Colonic mucosa (tissue), 4 donors: ENCODE data around the gene MYO5C. TPM values are rescaled to one million over a fixed set of nuclear protein-coding genes. Genes with fewer than 3 reads are reported as not detected.
"Not testable (repeated sequence)": the region's sequence is repeated elsewhere in the genome, so short reads cannot be mapped to it uniquely, and the experiment has no call there.

Experiments used
- DNase-seq: peaks from one replicate; pipeline ENCODE4 v3.0.0-alpha.2; 2020
- H3K27ac ChIP-seq: fragments of 200-600 bp; one replicate; pipeline ENCODE4 v1.8.0; 2021
- H3K27me3 ChIP-seq: fragments of 200-600 bp; one replicate; pipeline ENCODE4 v1.8.0; 2021
- H3K36me3 ChIP-seq: fragments of 200-600 bp; one replicate; pipeline ENCODE4 v1.8.0; 2021
- H3K4me1 ChIP-seq: fragments of 200-600 bp; one replicate; pipeline ENCODE4 v1.8.0; 2021; ENCODE audit warnings: mild to moderate bottlenecking
- H3K4me3 ChIP-seq: fragments of 200-600 bp; one replicate; pipeline ENCODE4 v1.8.0; 2021
- H3K9ac ChIP-seq, 2 donors: one replicate each; pipeline ENCODE4 v1.7.0; 2013; ENCODE audit warnings: control low read depth in 2 of 2, low read depth in 2 of 2, low read length in 2 of 2
- H3K9me3 ChIP-seq: fragments of 200-600 bp; one replicate; pipeline ENCODE4 v1.8.0; 2021
- intact Hi-C: fragments of 100-400 bp; cut with DNase I; formaldehyde crosslinking; loops from one replicate; pipeline ENCODE4 v1.14.1; 2022
- total RNA-seq, 2 donors: library from RNA; stranded (reverse); fragmentation: NEBNext Ultra II Directional in 1 of 2; extraction: Animal tissue kit (Norgen Biotek cat#: 25700) in 1 of 2; gene quantifications; one replicate each; pipeline ENCODE4 v1.2.1, GENCODE V29; 2021
- TF ChIP-seq, protein P1 (sequence below): fragments of 200-600 bp; IDR thresholded peaks from one replicate; pipeline ENCODE4 v1.8.0; 2022; ENCODE audit warnings: antibody characterized with exemption, mild to moderate bottlenecking
- donor health status: healthy.
- donor health status: DM: no; HTN: no; CAD: no.
- donor health status: DM: no; HTN: no; CAD: no.

The MYO5C gene
- total RNA-seq, 2 donors from 2014 or later, result 71.4 to 102 TPM

DNA sequence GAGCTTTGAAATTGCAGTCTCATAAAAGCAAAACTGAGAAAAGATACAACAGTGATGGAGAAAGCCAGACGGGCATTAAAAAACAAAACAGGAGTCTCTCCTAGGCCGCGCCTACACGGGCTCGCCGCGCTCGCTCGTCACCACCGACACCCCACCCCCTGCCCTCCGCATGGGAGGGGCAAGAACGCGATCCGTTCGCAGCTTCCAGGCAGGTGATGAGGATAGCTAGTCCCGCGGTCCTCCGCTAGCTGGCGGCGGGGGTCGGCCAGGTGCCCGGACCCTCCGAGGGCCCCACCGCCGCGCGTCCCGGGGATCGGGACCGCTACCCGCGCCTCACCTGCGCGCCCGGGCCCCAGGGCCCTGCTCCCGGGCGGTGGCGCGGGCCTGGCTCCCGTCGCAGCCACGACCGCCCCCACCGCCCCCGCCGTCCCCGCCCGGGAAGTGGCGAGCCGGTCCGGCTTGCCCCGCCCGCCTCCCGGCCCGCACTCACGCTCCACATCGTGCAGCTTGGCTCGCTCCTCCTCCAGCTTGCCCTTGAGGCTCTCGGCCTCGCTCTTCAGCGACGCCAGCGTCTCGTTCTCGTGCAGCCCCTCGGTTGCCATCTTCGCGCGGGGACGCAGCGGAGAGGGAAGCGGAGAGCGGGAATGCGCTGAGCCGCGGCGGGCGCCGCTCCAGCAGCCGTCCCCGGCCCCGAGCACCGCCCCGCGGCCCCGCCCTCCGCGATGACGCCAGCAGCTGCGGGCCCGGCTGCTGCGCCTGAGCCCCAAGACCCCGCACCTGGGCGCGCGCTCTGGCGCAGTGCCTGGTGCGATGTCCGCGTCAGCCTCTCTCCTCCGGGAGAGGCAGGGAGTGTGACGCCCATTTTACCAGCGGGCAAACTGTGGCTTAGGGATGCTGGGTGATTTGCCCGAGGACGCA is 116.1 kb downstream of the MYO5C start:
- Histone ChIP-seq H3K27me3 (no peaks in the 10 kb centered on the region), H3K9ac (peak overlapping the region; percentile 52 to 59), H3K4me1 (peaks cover 4% of the 10 kb centered on the region), H3K9me3 (no peaks in the 10 kb centered on the region), H3K4me3 (peak overlapping the region; percentile 73), H3K36me3 (no peaks in the 10 kb centered on the region), H3K27ac (peak overlapping the region; percentile 73)
- intact Hi-C loops, result no loop called here
- peak; percentile 88 for DNase-seq
- TF ChIP-seq, protein P1, sequence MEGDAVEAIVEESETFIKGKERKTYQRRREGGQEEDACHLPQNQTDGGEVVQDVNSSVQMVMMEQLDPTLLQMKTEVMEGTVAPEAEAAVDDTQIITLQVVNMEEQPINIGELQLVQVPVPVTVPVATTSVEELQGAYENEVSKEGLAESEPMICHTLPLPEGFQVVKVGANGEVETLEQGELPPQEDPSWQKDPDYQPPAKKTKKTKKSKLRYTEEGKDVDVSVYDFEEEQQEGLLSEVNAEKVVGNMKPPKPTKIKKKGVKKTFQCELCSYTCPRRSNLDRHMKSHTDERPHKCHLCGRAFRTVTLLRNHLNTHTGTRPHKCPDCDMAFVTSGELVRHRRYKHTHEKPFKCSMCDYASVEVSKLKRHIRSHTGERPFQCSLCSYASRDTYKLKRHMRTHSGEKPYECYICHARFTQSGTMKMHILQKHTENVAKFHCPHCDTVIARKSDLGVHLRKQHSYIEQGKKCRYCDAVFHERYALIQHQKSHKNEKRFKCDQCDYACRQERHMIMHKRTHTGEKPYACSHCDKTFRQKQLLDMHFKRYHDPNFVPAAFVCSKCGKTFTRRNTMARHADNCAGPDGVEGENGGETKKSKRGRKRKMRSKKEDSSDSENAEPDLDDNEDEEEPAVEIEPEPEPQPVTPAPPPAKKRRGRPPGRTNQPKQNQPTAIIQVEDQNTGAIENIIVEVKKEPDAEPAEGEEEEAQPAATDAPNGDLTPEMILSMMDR, result no peak

DNA sequence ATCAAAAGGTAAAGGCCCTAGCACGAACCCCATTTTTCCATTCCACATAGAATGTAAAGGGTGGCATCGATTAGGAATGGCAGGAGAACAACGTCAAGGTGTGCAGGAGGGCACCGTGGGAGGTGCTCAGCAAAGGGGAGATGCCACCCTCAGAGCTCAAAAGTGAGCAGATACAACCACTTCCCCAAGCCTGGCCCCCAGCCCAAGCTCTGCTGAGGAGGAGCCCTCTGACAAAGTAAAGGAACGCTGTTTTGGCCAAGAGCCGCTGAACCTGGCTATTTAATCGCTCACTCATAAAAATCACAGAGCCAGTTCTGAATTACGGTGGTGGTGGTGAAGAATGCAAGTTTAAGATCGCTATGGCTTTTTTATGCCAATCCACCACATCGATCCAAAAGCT is 116.8 kb downstream of the MYO5C start:
- Histone ChIP-seq H3K36me3 (no peaks in the 10 kb centered on the region), H3K27me3 (no peaks in the 10 kb centered on the region), H3K4me1 (peaks cover 4% of the 10 kb centered on the region), H3K9me3 (no peaks in the 10 kb centered on the region), H3K9ac (peak overlapping the region; percentile 46 to 52), H3K27ac (peak overlapping the region; percentile 73), H3K4me3 (peak overlapping the region; percentile 73)
- DNase-seq, result peak; percentile 24
- intact Hi-C loops, result no loop called here
- TF ChIP-seq, protein P1, result no peak

DNA sequence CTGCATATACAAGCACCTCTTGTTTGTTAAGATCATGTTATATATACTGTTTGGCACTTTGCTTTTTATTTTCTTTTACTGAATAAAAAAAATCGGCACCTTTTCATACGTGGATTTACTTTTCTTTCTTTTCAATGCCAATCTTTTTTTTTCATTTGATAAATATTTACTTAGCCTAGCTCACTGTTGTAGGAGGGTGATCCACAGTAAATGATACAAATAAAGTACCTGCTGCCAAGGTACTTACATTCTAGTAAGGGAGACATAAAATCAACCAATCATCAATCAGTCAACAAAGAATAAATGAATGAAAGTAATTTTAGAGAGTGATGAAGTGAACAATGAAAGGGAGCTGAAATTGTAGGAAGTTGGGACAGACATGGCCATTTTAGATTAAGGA is 122.7 kb downstream of the MYO5C start:
- TF ChIP-seq, protein P1, result no peak
- no peak overlapping the region for H3K27ac ChIP-seq
- intact Hi-C loops, result no loop called here
- H3K27me3 ChIP-seq, result no peaks in the 10 kb centered on the region
- DNase-seq, result no peak
- H3K4me1 ChIP-seq, result no peaks in the 10 kb centered on the region
- no peaks in the 10 kb centered on the region for H3K36me3 ChIP-seq
- H3K9ac ChIP-seq, result no peak overlapping the region
- H3K4me3 ChIP-seq, result no peak overlapping the region
- H3K9me3 ChIP-seq, result no peaks in the 10 kb centered on the region

DNA sequence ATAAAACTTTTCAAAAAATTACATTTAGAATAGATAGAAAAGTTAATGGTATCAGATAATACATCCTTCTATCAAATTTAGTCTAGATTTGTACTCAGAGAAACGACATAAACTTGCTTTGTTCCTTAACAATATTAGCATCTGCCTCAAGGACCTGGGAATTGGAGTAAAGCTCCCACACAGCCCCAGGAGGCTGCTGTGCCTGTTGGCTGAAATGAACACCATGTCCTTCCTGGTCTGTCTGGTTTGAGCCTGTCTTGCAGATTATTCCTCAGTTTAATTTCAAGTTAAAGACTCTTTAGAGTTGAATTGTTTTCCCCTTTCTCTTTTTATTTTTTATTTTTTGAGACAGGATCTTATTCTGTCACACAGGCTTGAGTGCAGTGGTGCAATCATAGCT is 123.8 kb downstream of the MYO5C start:
- DNase-seq, result no peak
- Histone ChIP-seq H3K4me3 (no peak overlapping the region), H3K4me1 (no peaks in the 10 kb centered on the region), H3K9ac (no peak overlapping the region), H3K36me3 (no peaks in the 10 kb centered on the region), H3K9me3 (no peaks in the 10 kb centered on the region), H3K27me3 (no peaks in the 10 kb centered on the region), H3K27ac (no peak overlapping the region)
- TF ChIP-seq, protein P1, result no peak
- intact Hi-C loops, result no loop called here

DNA sequence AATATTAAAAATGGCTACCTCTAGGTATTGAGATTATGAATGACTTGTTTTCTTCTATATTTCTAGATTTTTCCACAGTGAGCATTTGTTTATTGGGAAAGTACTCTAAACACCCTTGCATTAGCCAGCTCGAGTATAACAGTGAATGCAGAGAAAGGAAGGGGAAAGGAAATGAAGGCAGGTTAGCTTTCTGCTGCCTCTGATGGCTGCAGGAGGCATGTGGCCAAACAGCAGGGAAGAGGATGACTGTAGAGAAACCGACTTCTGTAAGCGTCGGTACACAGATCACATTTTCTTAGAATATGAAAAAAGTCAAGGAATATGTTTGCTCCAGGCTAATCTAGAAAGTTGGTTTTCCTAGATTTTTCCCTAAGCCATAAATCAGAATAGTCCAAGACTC is 124.2 kb downstream of the MYO5C start:
- Histone ChIP-seq H3K4me3 (no peak overlapping the region), H3K9ac (no peak overlapping the region), H3K4me1 (no peaks in the 10 kb centered on the region), H3K9me3 (no peaks in the 10 kb centered on the region), H3K27me3 (no peaks in the 10 kb centered on the region), H3K36me3 (no peaks in the 10 kb centered on the region), H3K27ac (no peak overlapping the region)
- intact Hi-C loops, result no loop called here
- TF ChIP-seq, protein P1, result no peak
- DNase-seq, result no peak

DNA sequence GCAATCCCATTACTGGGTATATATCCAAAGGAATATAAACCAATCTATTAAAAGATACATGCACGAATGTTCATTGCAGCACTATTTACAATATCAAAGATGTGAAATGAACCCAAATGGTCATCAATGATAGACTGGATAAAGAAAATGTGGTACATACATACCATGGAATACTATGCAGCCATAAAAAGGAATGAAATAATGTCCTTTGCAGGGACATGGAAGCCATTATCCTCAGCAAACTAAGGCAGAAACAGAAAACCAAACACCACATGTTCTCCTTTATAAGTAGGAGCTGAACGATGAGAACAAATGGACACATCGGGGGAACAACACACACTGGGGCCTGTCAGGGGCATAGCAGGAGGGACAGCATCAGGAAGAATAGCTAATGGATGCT is 125.4 kb downstream of the MYO5C start:
- H3K36me3 ChIP-seq, H3K4me1 ChIP-seq, DNase-seq, H3K9me3 ChIP-seq, H3K4me3 ChIP-seq, intact Hi-C loops, H3K9ac ChIP-seq, H3K27ac ChIP-seq, H3K27me3 ChIP-seq: not testable (repeated sequence)

DNA sequence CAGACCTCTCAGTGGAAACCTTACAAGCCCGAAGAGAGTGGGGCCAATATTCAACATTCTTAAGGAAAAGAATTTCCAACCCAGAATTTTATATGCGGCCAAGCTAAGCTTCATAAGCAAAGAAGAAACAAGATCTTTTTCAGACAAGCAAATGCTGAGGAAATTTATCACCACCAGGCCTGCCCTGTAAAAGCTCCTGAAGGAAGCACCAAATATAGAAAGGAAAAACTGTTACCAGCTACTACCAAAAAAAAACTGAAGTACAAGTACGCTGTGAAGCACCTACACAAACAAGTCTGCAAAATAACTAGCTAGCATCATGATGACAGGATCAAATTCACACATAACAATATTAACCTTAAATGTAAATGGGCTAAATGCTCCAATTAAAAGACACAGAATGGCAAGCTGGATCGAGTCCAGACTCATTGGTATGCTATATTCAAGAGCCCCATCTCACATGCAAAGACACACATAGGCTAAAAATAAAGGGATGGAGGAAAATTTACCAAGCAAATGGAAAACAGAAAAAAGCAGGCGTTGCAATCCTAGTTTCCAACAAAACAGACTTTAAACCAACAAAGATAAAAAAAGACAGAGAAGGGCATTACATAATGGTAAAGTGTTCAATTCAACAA is 130.0 kb downstream of the MYO5C start:
- H3K27me3 ChIP-seq, H3K27ac ChIP-seq, intact Hi-C loops, H3K9me3 ChIP-seq, H3K4me1 ChIP-seq, H3K9ac ChIP-seq, DNase-seq, H3K36me3 ChIP-seq, H3K4me3 ChIP-seq: not testable (repeated sequence)
